Activated CD8-positive, alpha-beta T cell treated with anti-CD3 and anti-CD28 coated beads for 36 hours (primary cell): ENCODE measurements around the gene LRFN3. TPM values are rescaled to one million over a fixed set of nuclear protein-coding genes. Genes with fewer than 3 reads are reported as not detected.

Source experiments
- ATAC-seq: fragments of 200-7000 bp; cut with Tn5 transposase; one replicate; pipeline ENCODE4 v1.10.0; 2021; ENCODE audit warnings: mild to moderate bottlenecking, moderate library complexity
- CTCF ChIA-PET: fragments of 350-600 bp; sonication (Branson Sonifier 250); formaldehyde crosslinking; loops from one replicate; lab custom pipeline; 2021; ENCODE audit warnings: antibody characterized with exemption; lab: Charles Lee
- POLR2A ChIA-PET: fragments of 350-600 bp; sonication (Branson Sonifier 250); formaldehyde crosslinking; loops from one replicate; lab custom pipeline; 2021; ENCODE audit warnings: antibody characterized with exemption; lab: Charles Lee
- DNase-seq: peaks from one replicate; pipeline ENCODE4 v3.0.0-alpha.2; 2020
- H3K27ac Mint-ChIP-seq: one replicate; pipeline ENCODE4 v1.8.0; 2021; ENCODE audit warnings: mild to moderate bottlenecking, mixed read lengths
- H3K27me3 Mint-ChIP-seq: one replicate; pipeline ENCODE4 v1.8.0; 2021; ENCODE audit warnings: mixed read lengths
- H3K36me3 Mint-ChIP-seq: one replicate; pipeline ENCODE4 v1.8.0; 2021; ENCODE audit warnings: low read depth, mixed read lengths
- H3K4me1 Mint-ChIP-seq: one replicate; pipeline ENCODE4 v1.8.0; 2021; ENCODE audit warnings: low read depth, mixed read lengths
- H3K4me3 Mint-ChIP-seq: one replicate; pipeline ENCODE4 v1.8.0; 2021; ENCODE audit warnings: mild to moderate bottlenecking, moderate library complexity, mixed read lengths
- H3K9me3 Mint-ChIP-seq: one replicate; pipeline ENCODE4 v1.8.0; 2021; ENCODE audit warnings: mixed read lengths
- CTCF ChIP-seq: fragments of 200-600 bp; IDR thresholded peaks from one replicate; pipeline ENCODE4 v1.8.0; 2022; ENCODE audit warnings: antibody characterized with exemption, mild to moderate bottlenecking
- intact Hi-C: fragments of 100-400 bp; cut with micrococcal nuclease; formaldehyde crosslinking; loops from one replicate; pipeline ENCODE4 v1.10.0; 2022
- total RNA-seq, 2 experiments: library from RNA; stranded (reverse); gene quantifications; one replicate each; pipeline ENCODE4 v1.2.3, GENCODE V29; 2021

Gene LRFN3
- total RNA-seq, 2 experiments from 2014 or later: 4.8 to 6.6 TPM

GRCh38 chr19:35990771-35991730 lies 54.9 kb downstream of the LRFN3 start:
- Mint-ChIP-seq H3K36me3 (peaks cover 3% of the 10 kb centered on the region), H3K4me3 (no peak overlapping the region), H3K27me3 (peaks cover 16% of the 10 kb centered on the region), H3K27ac (no peak overlapping the region), H3K9me3 (peaks cover 4% of the 10 kb centered on the region), H3K4me1 (peaks cover 11% of the 10 kb centered on the region)
- ChIA-PET POLR2A (interaction anchor here (1.6 kb wide), 1 partner anchor 21 kb away, joined by 3 read pairs; no protein-coding TSS in a partner anchor), CTCF (interaction anchor here (0.8 kb wide), 2 partner anchors 13 to 32 kb away, joined by 3 to 4 read pairs; no protein-coding TSS in a partner anchor)
- DNase-seq (no peak), ATAC-seq (no peak)
- TF ChIP-seq CTCF: no peak
- intact Hi-C loops: loop anchor here (5.0 kb wide), 1 partner anchor 34 kb away; no protein-coding TSS in a partner anchor

- H3K9me3 Mint-ChIP-seq: peaks cover 4% of the 10 kb centered on the region
- H3K36me3 Mint-ChIP-seq: peaks cover 8% of the 10 kb centered on the region
- DNase-seq (no peak), ATAC-seq (no peak)
- TF ChIP-seq CTCF: no peak
- peaks cover 7% of the 10 kb centered on the region for H3K27me3 Mint-ChIP-seq
- H3K4me1 Mint-ChIP-seq: peaks cover 17% of the 10 kb centered on the region
- no peak overlapping the region for H3K27ac Mint-ChIP-seq
- CTCF ChIA-PET: interaction anchor here (0.8 kb wide), 2 partner anchors 14 to 33 kb away, joined by 3 to 4 read pairs; no protein-coding TSS in a partner anchor
- POLR2A ChIA-PET: interaction anchor here (0.6 to 1.6 kb wide), 2 partner anchors 20 to 62 kb away, joined by 3 to 5 read pairs; partner anchors contain the start of gene THAP8
- intact Hi-C loops: loop anchor here (5.0 kb wide), 1 partner anchor 35 kb away; no protein-coding TSS in a partner anchor
- no peak overlapping the region for H3K4me3 Mint-ChIP-seq
Measured at GRCh38 chr19:35991731-35992450, 55.7 kb downstream of the LRFN3 start.

GRCh38 chr19:35992907-35993765 lies 57.0 kb downstream of the LRFN3 start:
- no peak for TF ChIP-seq CTCF
- H3K27me3 Mint-ChIP-seq: peaks cover 7% of the 10 kb centered on the region
- peaks cover 4% of the 10 kb centered on the region for H3K9me3 Mint-ChIP-seq
- peaks cover 14% of the 10 kb centered on the region for H3K36me3 Mint-ChIP-seq
- intact Hi-C loops: loop anchor here (5.0 kb wide), 1 partner anchor 36 kb away; no protein-coding TSS in a partner anchor
- H3K4me3 Mint-ChIP-seq: no peak overlapping the region
- peaks cover 25% of the 10 kb centered on the region for H3K4me1 Mint-ChIP-seq
- ChIA-PET POLR2A (interaction anchor here (1.5 kb wide), 1 partner anchor 12 kb away, joined by 7 read pairs; no protein-coding TSS in a partner anchor), CTCF (interaction anchor here (0.8 to 1.4 kb wide), 7 partner anchors 18 to 62 kb away, joined by 3 to 5 read pairs (median 3); no protein-coding TSS in a partner anchor)
- ATAC-seq (no peak), DNase-seq (no peak)
- no peak overlapping the region for H3K27ac Mint-ChIP-seq

GRCh38 chr19:35993923-35994598 lies 57.9 kb downstream of the LRFN3 start:
- CTCF ChIA-PET: interaction anchor here (0.8 to 2.0 kb wide), 8 partner anchors 17 to 63 kb away, joined by 3 to 6 read pairs (median 4); no protein-coding TSS in a partner anchor

More at GRCh38 chr19:35993923-35994598, 57.9 kb downstream of the LRFN3 start:
- Mint-ChIP-seq H3K4me1 (peaks cover 27% of the 10 kb centered on the region), H3K27me3 (no peaks in the 10 kb centered on the region), H3K9me3 (peaks cover under 1% of the 10 kb centered on the region), H3K27ac (peak overlapping the region; percentile 57), H3K4me3 (peak overlapping the region; percentile 96), H3K36me3 (peaks cover 17% of the 10 kb centered on the region)
- no peak for ATAC-seq
- TF ChIP-seq CTCF: no peak
- peak; percentile 36 for DNase-seq
- POLR2A ChIA-PET: interaction anchor here (0.7 to 1.8 kb wide), 6 partner anchors 13 to 283 kb away, joined by 3 to 7 read pairs (median 4); partner anchors contain the start of genes ALKBH6 and IGFLR1
- intact Hi-C loops: loop anchor here (5.0 kb wide), 1 partner anchor 37 kb away; no protein-coding TSS in a partner anchor
